ENCODE data around the gene ZNF580. TPM values are rescaled to one million over a fixed set of nuclear protein-coding genes. Genes with fewer than 3 reads are reported as not detected.

ZNF580 gene
- total and polyA plus RNA-seq, 2 of the 8 experiments (the other 6 are each of a cell fraction or from before 2014, with no cell fraction given) = 12.0 to 24.6 TPM

- H2BK15ac ChIP-seq (ENCODE audit: low read length) = no peak overlapping the region
- H4K5ac ChIP-seq (ENCODE audit: insufficient read length, low read depth, low read length) = no peak overlapping the region
- peak overlapping the region; percentile 39; the same call in 1 of the 2 replicates for H2BK12ac ChIP-seq (ENCODE audit: low read depth, low read length)
- no peak overlapping the region for H3K56ac ChIP-seq (replicated peaks; ENCODE audit: insufficient read length, low read depth, low read length)
- H3K36me3 ChIP-seq (ENCODE audit: control insufficient read depth in 2 of 4, insufficient read depth in 4 of 4, low read length in 3 of 4) = peaks cover 31 to 44% (median 38%) of the 10 kb centered on the region in 4 experiments
- no peak overlapping the region for H3K18ac ChIP-seq (ENCODE audit: extremely low read depth, low read length)
- WGBS, 2 experiments (ENCODE audit: extremely low coverage in 1 of 2, insufficient coverage in 1 of 2, insufficient read length in 1 of 2, insufficient replicate concordance in 2 of 2, low coverage in 1 of 2, low lambda C conversion rate in 2 of 2, missing lambda C conversion rate in 1 of 2) = 88% methylated on average over 23 of the region's 23 CpGs; no CpG with 5 or more reads in 1 of the 2 experiments
- no peak overlapping the region for H3K14ac ChIP-seq (ENCODE audit: insufficient read length)
- H3K4me1 ChIP-seq (replicated peaks in 1 of 4; ENCODE audit: control insufficient read depth in 3 of 4, insufficient read depth in 4 of 4, low read length in 3 of 4) = peaks cover 0 to 11% (median 5%) of the 10 kb centered on the region in 4 experiments; a peak in 5 of 7 replicates
- FAIRE-seq (peak; percentile 62), DNase-seq (ENCODE audit: low read depth in 1 of 2, low spot score in 2 of 2) (no peak)
- H2AK5ac ChIP-seq (ENCODE audit: low read depth, low read length) = no peak overlapping the region
- H3K27me3 ChIP-seq (replicated peaks in 1 of 4; ENCODE audit: control insufficient read depth in 3 of 4, extremely low read depth in 1 of 4, insufficient read depth in 3 of 4, low read length in 3 of 4) = no peaks in the 10 kb centered on the region
- H3K4me3 ChIP-seq (ENCODE audit: extremely low read depth in 1 of 4, insufficient read depth in 2 of 4, low read depth in 3 of 4, low read length in 4 of 4) = no peak overlapping the region
- no peak overlapping the region for H3K4me2 ChIP-seq (ENCODE audit: insufficient read depth in 1 of 2, low read depth in 2 of 2, low read length in 2 of 2)
- H2BK5ac ChIP-seq (ENCODE audit: low read depth, low read length) = peak overlapping the region; percentile 27
- H3K23me2 ChIP-seq (ENCODE audit: low read depth, low read length) = peaks cover 1% of the 10 kb centered on the region; the same call in 1 of the 2 replicates
- H4K91ac ChIP-seq (replicated peaks; ENCODE audit: insufficient read length, low read length) = no peak overlapping the region
- H3K9ac ChIP-seq (replicated peaks in 1 of 4; ENCODE audit: extremely low read depth in 1 of 4, low read depth in 3 of 4, low read length in 3 of 4) = no peak overlapping the region
- no peak overlapping the region for H3K23ac ChIP-seq (ENCODE audit: insufficient read length)
- peaks cover 15% of the 10 kb centered on the region for H3K79me1 ChIP-seq (ENCODE audit: low read depth, low read length)
- ChIA-PET CTCF (ENCODE audit: partially characterized antibody) (interaction anchor here (1.3 to 2.0 kb wide), 5 partner anchors 8 to 1246 kb away, joined by 3 to 19 read pairs (median 9); no protein-coding TSS in a partner anchor), POLR2A (ENCODE audit: partially characterized antibody) (interaction anchor here (0.8 to 7.1 kb wide), 12 partner anchors 8 to 1222 kb away, joined by 3 to 75 read pairs (median 3); partner anchors contain the start of genes FIZ1, LENG8 and U2AF2)
- H3K27ac ChIP-seq (ENCODE audit: low read depth, low read length) = no peak overlapping the region
- no peak overlapping the region for H2AFZ ChIP-seq (ENCODE audit: low read length)
- H2BK120ac ChIP-seq (replicated peaks; ENCODE audit: low read depth, low read length) = no peak overlapping the region
- H3K79me2 ChIP-seq (ENCODE audit: control insufficient read depth in 1 of 2, insufficient read depth in 2 of 2, low read length in 2 of 2) = peaks cover 5 to 61% of the 10 kb centered on the region in 2 experiments
- H3K4ac ChIP-seq (replicated peaks; ENCODE audit: insufficient read length, low read depth, low read length) = no peak overlapping the region
- peaks cover 31 to 42% of the 10 kb centered on the region in 2 experiments for H4K20me1 ChIP-seq (replicated peaks in 1 of 2; ENCODE audit: control insufficient read depth in 1 of 2, insufficient read depth in 2 of 2, low read length in 2 of 2)
- H3K9me3 ChIP-seq (ENCODE audit: insufficient read depth in 2 of 2, low read depth in 1 of 2, low read length in 1 of 2) = no peaks in the 10 kb centered on the region
- H4K8ac ChIP-seq (ENCODE audit: extremely low read depth, insufficient read depth, low read length) = peak overlapping the region; percentile 96
- TF ChIP-seq POLR2AphosphoS5 (IDR thresholded peaks at IDR 0.05; ENCODE audit: low read depth, low read length) = peak; percentile 53; the same call in 1 of the 2 replicates
- TF ChIP-seq RNF2 (IDR thresholded peaks at IDR 0.05; ENCODE audit: borderline replicate concordance, low read depth, low read length, missing control alignments, poor library complexity, severe bottlenecking) = no peak
- no peak for TF ChIP-seq CEBPB (IDR thresholded peaks at IDR 0.05; ENCODE audit: low read depth, low read length)
- peak; percentile 58 for TF ChIP-seq HDAC6 (IDR thresholded peaks at IDR 0.05; ENCODE audit: low read depth, low read length)
- H2BK20ac ChIP-seq (ENCODE audit: low read length) = no peak overlapping the region
Observed at GRCh38 chr19:55670280-55671053, 29.7 kb downstream of the ZNF580 start.

All from H1 (cell line).